IMR-90 (cell line): ENCODE measurements around the gene SDC3. TPM values are rescaled to one million over a fixed set of nuclear protein-coding genes. Genes with fewer than 3 reads are reported as not detected.

Source experiments
- ATAC-seq: fragments of 200-7000 bp; cut with Tn5 transposase; 2 replicates; pipeline ENCODE4 v1.9.1; 2020; ENCODE audit warnings: low read depth, mild to moderate bottlenecking, moderate library complexity
- BruUV-seq: library from RNA; stranded (reverse); fragments of 400-500 nt; replicated peaks from 2 replicates; lab custom pipeline; 2021; lab: Mats Ljungman, UMichigan
- CTCF ChIA-PET: fragments of 300-600 bp; formaldehyde crosslinking; extraction: SDS; loops from one replicate; lab custom pipeline; 2021; ENCODE audit warnings: antibody characterized with exemption; lab: Yijun Ruan, JAX
- POLR2A ChIA-PET: fragments of 300-600 bp; sonication (Branson Sonifier 250); formaldehyde crosslinking; loops from one replicate; lab custom pipeline; 2022; ENCODE audit warnings: antibody characterized with exemption; ENCODE audit not compliant: unreplicated experiment; lab: Charles Lee
- DNase-seq: peaks from one replicate; pipeline ENCODE4 v3.0.0; 2013
- H2AFZ ChIP-seq: replicated peaks from 2 replicates; pipeline ENCODE3; 2013; ENCODE audit warnings: low read length, mild to moderate bottlenecking; ENCODE audit not compliant: poor library complexity
- H2AK5ac ChIP-seq: 2 replicates; pipeline ENCODE4 v1.6.1; 2013; ENCODE audit warnings: low read depth, low read length, inconsistent platforms
- H2AK9ac ChIP-seq: replicated peaks from 2 replicates; pipeline ENCODE3; 2013; ENCODE audit warnings: mild to moderate bottlenecking, low read depth, low read length, moderate library complexity; ENCODE audit not compliant: poor library complexity
- H2BK120ac ChIP-seq: 2 replicates; pipeline ENCODE4 v1.6.1; 2013; ENCODE audit warnings: low read depth, low read length, inconsistent platforms
- H2BK15ac ChIP-seq: 3 replicates; pipeline ENCODE4 v1.6.1; 2013; ENCODE audit warnings: low read depth, low read length, inconsistent platforms
- H2BK20ac ChIP-seq: 2 replicates; pipeline ENCODE4 v1.6.1; 2013; ENCODE audit warnings: low read depth, mild to moderate bottlenecking, inconsistent platforms, low read length, moderate library complexity
- H2BK5ac ChIP-seq: 2 replicates; pipeline ENCODE4 v1.6.1; 2013; ENCODE audit warnings: mild to moderate bottlenecking, low read depth, low read length, inconsistent platforms; ENCODE audit not compliant: poor library complexity, severe bottlenecking
- H3K14ac ChIP-seq: replicated peaks from 2 replicates; pipeline ENCODE4 v1.6.1; 2013; ENCODE audit warnings: low read depth, low read length, inconsistent platforms
- H3K18ac ChIP-seq: 2 replicates; pipeline ENCODE4 v1.6.1; 2013; ENCODE audit warnings: low read depth, low read length, control low read depth
- H3K23ac ChIP-seq: 2 replicates; pipeline ENCODE4 v1.6.1; 2013; ENCODE audit warnings: low read depth, low read length, inconsistent platforms
- H3K27ac ChIP-seq: 2 replicates; pipeline ENCODE4 v1.5.1; 2013; ENCODE audit warnings: mild to moderate bottlenecking, control low read depth, low read length; ENCODE audit not compliant: insufficient read depth
- H3K27me3 ChIP-seq: 2 replicates; pipeline ENCODE4 v1.6.1; 2013; ENCODE audit warnings: low read length; ENCODE audit not compliant: control insufficient read depth, insufficient read depth
- H3K36me3 ChIP-seq: 2 replicates; pipeline ENCODE4 v1.6.1; 2013; ENCODE audit warnings: low read length, mixed read lengths; ENCODE audit not compliant: control insufficient read depth, insufficient read depth
- H3K4ac ChIP-seq: 2 replicates; pipeline ENCODE4 v1.6.1; 2013; ENCODE audit warnings: low read depth, low read length, inconsistent platforms
- H3K4me1 ChIP-seq: 2 replicates; pipeline ENCODE4 v1.6.1; 2013; ENCODE audit warnings: low read length, mixed read lengths; ENCODE audit not compliant: control insufficient read depth, insufficient read depth
- H3K4me2 ChIP-seq: 2 replicates; pipeline ENCODE4 v1.6.1; 2013; ENCODE audit warnings: low read depth, mild to moderate bottlenecking, control low read depth, low read length, moderate library complexity
- H3K4me3 ChIP-seq: 2 replicates; pipeline ENCODE4 v1.5.1; 2013; ENCODE audit warnings: low read depth, mild to moderate bottlenecking, control low read depth, low read length, moderate library complexity; ENCODE audit not compliant: insufficient read depth
- H3K56ac ChIP-seq: 2 replicates; pipeline ENCODE4 v1.6.1; 2013; ENCODE audit warnings: low read length, inconsistent platforms; ENCODE audit not compliant: insufficient read depth; ENCODE audit errors: extremely low read depth
- H3K79me1 ChIP-seq, 2 experiments: 2 replicates each; pipeline ENCODE4 v1.6.1; 2013; ENCODE audit warnings: low read length in 2 of 2, inconsistent platforms in 1 of 2, low read depth in 1 of 2
- H3K9ac ChIP-seq: 2 replicates; pipeline ENCODE4 v1.6.1; 2013; ENCODE audit warnings: low read depth, low read length, control low read depth
- H3K9me1 ChIP-seq: 2 replicates; pipeline ENCODE4 v1.6.1; 2013; ENCODE audit warnings: low read length, inconsistent platforms; ENCODE audit not compliant: insufficient read depth
- H3K9me3 ChIP-seq: 2 replicates; pipeline ENCODE4 v1.6.1; 2013; ENCODE audit warnings: low read length; ENCODE audit not compliant: control insufficient read depth, insufficient read depth
- H4K20me1 ChIP-seq: 2 replicates; pipeline ENCODE4 v1.6.1; 2013; ENCODE audit warnings: low read length, inconsistent platforms; ENCODE audit not compliant: insufficient read depth
- H4K5ac ChIP-seq: 2 replicates; pipeline ENCODE4 v1.6.1; 2013; ENCODE audit warnings: mild to moderate bottlenecking, low read depth, low read length, control low read depth
- H4K8ac ChIP-seq, 2 experiments: 2 replicates each; pipeline ENCODE4 v1.6.1; 2013; ENCODE audit warnings: low read depth in 2 of 2, low read length in 2 of 2, control low read depth in 1 of 2, inconsistent platforms in 1 of 2
- H4K91ac ChIP-seq: 2 replicates; pipeline ENCODE4 v1.6.1; 2013; ENCODE audit warnings: low read depth, low read length, inconsistent platforms; ENCODE audit not compliant: insufficient read depth
- BHLHE40 ChIP-seq: fragments of 150-350 bp; IDR thresholded peaks from 2 replicates; pipeline ENCODE4 v1.6.1; 2016; ENCODE audit warnings: mild to moderate bottlenecking, low read depth, low read length
- CEBPB ChIP-seq: IDR thresholded peaks from 2 replicates; pipeline ENCODE4 v1.6.1; 2012; ENCODE audit warnings: low read depth, low read length, improper control_type of control experiment
- CHD1 ChIP-seq: IDR thresholded peaks from 2 replicates; pipeline ENCODE4 v1.6.1; 2012; ENCODE audit warnings: low read depth, low read length, improper control_type of control experiment
- CTCF ChIP-seq: conservative IDR thresholded peaks from 2 replicates; pipeline ENCODE4 v1.5.1; 2012; ENCODE audit warnings: mild to moderate bottlenecking, low read depth, low read length, improper control_type of control experiment
- ELK1 ChIP-seq: fragments of 150-350 bp; IDR thresholded peaks from 2 replicates; pipeline ENCODE4 v1.6.1; 2016; ENCODE audit warnings: low read depth, mild to moderate bottlenecking, low read length, moderate library complexity, borderline replicate concordance
- FOS ChIP-seq: fragments of 150-350 bp; IDR thresholded peaks from 2 replicates; pipeline ENCODE4 v1.6.1; 2016; ENCODE audit warnings: low read depth, low read length
- MAFK ChIP-seq: IDR thresholded peaks from 2 replicates; pipeline ENCODE4 v1.6.1; 2012; ENCODE audit warnings: low read depth, low read length, improper control_type of control experiment
- MAZ ChIP-seq: IDR thresholded peaks from 2 replicates; pipeline ENCODE4 v1.6.1; 2012; ENCODE audit warnings: low read depth, mild to moderate bottlenecking, low read length, improper control_type of control experiment, moderate library complexity, borderline replicate concordance
- MXI1 ChIP-seq: IDR thresholded peaks from 2 replicates; pipeline ENCODE4 v1.6.1; 2012; ENCODE audit warnings: low read depth, mild to moderate bottlenecking, low read length, moderate library complexity, borderline replicate concordance
- NFE2L2 ChIP-seq: fragments of 150-350 bp; IDR thresholded peaks from 2 replicates; pipeline ENCODE4 v1.6.1; 2016; ENCODE audit warnings: low read depth, mild to moderate bottlenecking, low read length
- POLR2A ChIP-seq: IDR thresholded peaks from 2 replicates; pipeline ENCODE4 v1.6.1; 2012; ENCODE audit warnings: mild to moderate bottlenecking, low read depth, low read length
- RAD21 ChIP-seq: IDR thresholded peaks from 2 replicates; pipeline ENCODE4 v1.6.1; 2012; ENCODE audit warnings: low read length, improper control_type of control experiment
- RCOR1 ChIP-seq: IDR thresholded peaks from 2 replicates; pipeline ENCODE4 v1.6.1; 2012; ENCODE audit warnings: mild to moderate bottlenecking, low read length, improper control_type of control experiment; ENCODE audit not compliant: insufficient replicate concordance
- RFX5 ChIP-seq: IDR thresholded peaks from 2 replicates; pipeline ENCODE4 v1.8.0; 2012; ENCODE audit warnings: low read depth, mild to moderate bottlenecking, low read length, moderate library complexity
- SMC3 ChIP-seq: fragments of 150-350 bp; IDR thresholded peaks from 2 replicates; pipeline ENCODE4 v1.6.1; 2016; ENCODE audit warnings: low read depth, mild to moderate bottlenecking, antibody characterized with exemption, low read length, moderate library complexity
- USF2 ChIP-seq: fragments of 150-350 bp; IDR thresholded peaks from 2 replicates; pipeline ENCODE4 v1.6.1; 2017; ENCODE audit warnings: mild to moderate bottlenecking, antibody characterized with exemption, low read length, low read depth
- WGBS, 2 experiments: methylation state at CpG; one replicate each; pipeline versions ENCODE4 v1.1.5 to v1.1.7; 2013; ENCODE audit warnings: missing lambda C conversion rate in 2 of 2; ENCODE audit not compliant: insufficient read length in 1 of 2; ENCODE audit errors: extremely low coverage in 2 of 2; 5-methylcytosine and 5-hydroxymethylcytosine counted together
- dilution Hi-C: fragments of 300-500 bp; cut with HindIII; formaldehyde crosslinking; loops from one replicate; pipeline ENCODE4 v1.14.3; 2018; ENCODE audit warnings: low sequenced_read_pairs; ENCODE audit not compliant: unreplicated experiment
- in situ Hi-C: fragments of 300-500 bp; cut with MboI; formaldehyde crosslinking; loops from 3 replicates; pipeline ENCODE4 v1.14.3; 2019; ENCODE audit warnings: low sequenced_read_pairs, inconsistent platforms, mixed read lengths
- intact Hi-C: fragments of 100-400 bp; cut with micrococcal nuclease; formaldehyde crosslinking; loops from 2 replicates; pipeline ENCODE4 v1.10.0; 2022
- polyA plus RNA-seq, 3 experiments: library from polyadenylated mRNA; depleted of rRNA; stranded (reverse); fragments of >200 nt; gene quantifications; 2 replicates each; pipeline ENCODE4 v1.2.3, GENCODE V29; 2012; ENCODE audit warnings: low replicate concordance in 1 of 3
- total RNA-seq: library from RNA; depleted of rRNA; stranded (reverse); fragments of >200 nt; gene quantifications from 2 replicates; pipeline ENCODE4 v1.2.3, GENCODE V29; 2012

The SDC3 gene
- total and polyA plus RNA-seq, 2 of the 4 experiments (the other 2 are of a cell fraction) = 13.1 to 71.5 TPM

GRCh38 chr1:30820299-30820698, 88.3 kb downstream of the SDC3 start:
- no peak overlapping the region for H3K4me3 ChIP-seq
- H3K9ac ChIP-seq = no peak overlapping the region
- POLR2A ChIA-PET = no interaction called here
- no TSS peak for BruUV-seq
- DNase-seq (no peak), ATAC-seq (no peak)
- H4K5ac ChIP-seq = no peak overlapping the region
- no peak overlapping the region for H2AK5ac ChIP-seq
- H3K79me1 ChIP-seq = peaks cover 0 to 3% of the 10 kb centered on the region in 2 experiments; a peak in 1 of 4 replicates
- no peak overlapping the region for H2AK9ac ChIP-seq
- H2BK120ac ChIP-seq = no peak overlapping the region
- H2BK20ac ChIP-seq = 0 out of 2 replicates have a peak overlapping the region, but pooled peaks have one; percentile 5
- no peak overlapping the region for H4K91ac ChIP-seq
- peak overlapping the region; percentile 13 for H2AFZ ChIP-seq
- no peak overlapping the region for H4K8ac ChIP-seq
- H3K27me3 ChIP-seq = no peaks in the 10 kb centered on the region
- no peaks in the 10 kb centered on the region for H3K9me3 ChIP-seq
- peaks cover 30% of the 10 kb centered on the region for H3K4me1 ChIP-seq
- WGBS, 2 experiments = 83% methylated on average over 3 of the region's 5 CpGs; no CpG with 5 or more reads in 1 of the 2 experiments
- in situ Hi-C loops = no loop called here
- H3K4me2 ChIP-seq = no peak overlapping the region
- dilution Hi-C loops = loop anchor here (25.0 kb wide), 1 partner anchor 92 kb away; the partner anchor contains the start of gene SDC3
- H3K9me1 ChIP-seq = peaks cover 48% of the 10 kb centered on the region
- no peak overlapping the region for H2BK15ac ChIP-seq
- H3K23ac ChIP-seq = no peak overlapping the region
- no peak overlapping the region for H3K56ac ChIP-seq
- H3K4ac ChIP-seq = peak overlapping the region; percentile 33; the same call in 1 of the 2 replicates
- no peak overlapping the region for H3K14ac ChIP-seq
- H3K27ac ChIP-seq = no peak overlapping the region
- no peak overlapping the region for H3K18ac ChIP-seq
- TF ChIP-seq MXI1 = no peak
- no peak for TF ChIP-seq USF2
- no peak for TF ChIP-seq NFE2L2
- TF ChIP-seq MAFK = no peak
- no peak for TF ChIP-seq ELK1
- no peak for TF ChIP-seq MAZ
- no peak for TF ChIP-seq RCOR1
- TF ChIP-seq CHD1 = no peak
- TF ChIP-seq RFX5 = no peak
- no peak for TF ChIP-seq FOS
- no peak for TF ChIP-seq SMC3
- no peak for TF ChIP-seq BHLHE40
- TF ChIP-seq RAD21 = no peak
- no peak for TF ChIP-seq CEBPB
- no peak for TF ChIP-seq CTCF
- TF ChIP-seq POLR2A = no peak
- intact Hi-C loops = loop anchor here (5.0 kb wide), 1 partner anchor 37 kb away; no protein-coding TSS in a partner anchor
- no peaks in the 10 kb centered on the region for H3K36me3 ChIP-seq
- H2BK5ac ChIP-seq = no peak overlapping the region
- CTCF ChIA-PET = interaction anchor here (0.6 kb wide), 1 partner anchor 312 kb away, joined by 5 read pairs; no protein-coding TSS in a partner anchor
- no peaks in the 10 kb centered on the region; the same call in 1 of the 2 replicates for H4K20me1 ChIP-seq
